Ishikawa (cell line): ENCODE results near the gene JPH2.

Experiments
- CEBPB ChIP-seq: IDR thresholded peaks from 2 replicates; pipeline ENCODE4 v1.6.1; 2012
- CREB1 ChIP-seq: IDR thresholded peaks from 2 replicates; pipeline ENCODE4 v1.6.1; 2012; ENCODE audit warnings: low read depth
- EP300 ChIP-seq: IDR thresholded peaks from 2 replicates; pipeline ENCODE4 v1.6.1; 2012; ENCODE audit warnings: borderline replicate concordance
- FOXM1 ChIP-seq: IDR thresholded peaks from 2 replicates; pipeline ENCODE4 v1.6.1; 2012; ENCODE audit warnings: low read depth, borderline replicate concordance
- MAX ChIP-seq: IDR thresholded peaks from 2 replicates; pipeline ENCODE4 v1.6.1; 2012
- TAF1 ChIP-seq: IDR thresholded peaks from 2 replicates; pipeline ENCODE4 v1.6.1; 2012; ENCODE audit warnings: low read depth, mild to moderate bottlenecking
- TCF12 ChIP-seq: IDR thresholded peaks from 2 replicates; pipeline ENCODE4 v1.6.1; 2012; ENCODE audit warnings: low read depth
- TF ChIP-seq, protein P1 (sequence below): IDR thresholded peaks from 2 replicates; pipeline ENCODE4 v1.6.1; 2012; ENCODE audit warnings: low read depth, mild to moderate bottlenecking

DNA sequence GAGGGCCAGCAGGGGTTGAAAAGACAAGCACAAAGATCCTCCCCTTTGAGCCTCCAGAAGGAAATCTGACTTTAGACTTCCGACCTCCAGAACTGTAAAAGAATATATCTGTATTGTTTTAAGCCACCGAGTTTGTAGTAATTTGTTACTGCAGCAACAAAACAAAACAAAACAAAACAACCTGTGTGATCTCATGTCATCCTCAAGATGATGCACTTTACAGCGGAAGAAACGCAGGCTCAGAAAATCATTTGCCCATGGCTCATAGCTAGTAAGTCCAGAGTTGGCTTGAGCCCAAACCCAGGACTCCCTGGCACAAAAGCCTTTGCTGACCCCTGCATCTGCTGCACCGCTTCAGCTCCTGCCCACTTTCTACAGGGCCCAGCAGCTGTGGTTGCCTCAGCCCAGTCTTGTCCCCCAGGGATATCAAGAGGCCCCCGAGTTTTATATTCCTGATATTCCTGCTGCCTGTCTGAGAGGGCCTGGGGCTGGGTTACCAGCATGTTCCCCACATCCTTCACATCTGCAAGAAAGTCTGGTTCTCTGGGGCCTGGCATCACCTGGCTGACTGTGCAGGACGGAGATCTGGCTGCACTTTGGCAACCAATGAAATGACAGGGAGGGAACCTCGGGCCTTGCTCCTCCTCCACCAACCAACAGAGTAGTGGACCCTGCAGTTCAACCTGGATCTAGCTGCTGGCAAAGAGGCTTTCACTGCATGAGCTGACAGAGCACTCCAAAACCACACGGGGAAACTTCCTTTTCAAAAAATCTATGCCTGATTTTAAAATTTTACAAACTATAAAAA lies 56.9 kb downstream of the JPH2 start:
- TF ChIP-seq EP300, result no peak
- TF ChIP-seq, protein P1, sequence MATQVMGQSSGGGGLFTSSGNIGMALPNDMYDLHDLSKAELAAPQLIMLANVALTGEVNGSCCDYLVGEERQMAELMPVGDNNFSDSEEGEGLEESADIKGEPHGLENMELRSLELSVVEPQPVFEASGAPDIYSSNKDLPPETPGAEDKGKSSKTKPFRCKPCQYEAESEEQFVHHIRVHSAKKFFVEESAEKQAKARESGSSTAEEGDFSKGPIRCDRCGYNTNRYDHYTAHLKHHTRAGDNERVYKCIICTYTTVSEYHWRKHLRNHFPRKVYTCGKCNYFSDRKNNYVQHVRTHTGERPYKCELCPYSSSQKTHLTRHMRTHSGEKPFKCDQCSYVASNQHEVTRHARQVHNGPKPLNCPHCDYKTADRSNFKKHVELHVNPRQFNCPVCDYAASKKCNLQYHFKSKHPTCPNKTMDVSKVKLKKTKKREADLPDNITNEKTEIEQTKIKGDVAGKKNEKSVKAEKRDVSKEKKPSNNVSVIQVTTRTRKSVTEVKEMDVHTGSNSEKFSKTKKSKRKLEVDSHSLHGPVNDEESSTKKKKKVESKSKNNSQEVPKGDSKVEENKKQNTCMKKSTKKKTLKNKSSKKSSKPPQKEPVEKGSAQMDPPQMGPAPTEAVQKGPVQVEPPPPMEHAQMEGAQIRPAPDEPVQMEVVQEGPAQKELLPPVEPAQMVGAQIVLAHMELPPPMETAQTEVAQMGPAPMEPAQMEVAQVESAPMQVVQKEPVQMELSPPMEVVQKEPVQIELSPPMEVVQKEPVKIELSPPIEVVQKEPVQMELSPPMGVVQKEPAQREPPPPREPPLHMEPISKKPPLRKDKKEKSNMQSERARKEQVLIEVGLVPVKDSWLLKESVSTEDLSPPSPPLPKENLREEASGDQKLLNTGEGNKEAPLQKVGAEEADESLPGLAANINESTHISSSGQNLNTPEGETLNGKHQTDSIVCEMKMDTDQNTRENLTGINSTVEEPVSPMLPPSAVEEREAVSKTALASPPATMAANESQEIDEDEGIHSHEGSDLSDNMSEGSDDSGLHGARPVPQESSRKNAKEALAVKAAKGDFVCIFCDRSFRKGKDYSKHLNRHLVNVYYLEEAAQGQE, result no peak
- no peak for TF ChIP-seq FOXM1
- TF ChIP-seq TAF1, result no peak
- TF ChIP-seq CEBPB, result no peak
- no peak for TF ChIP-seq CREB1
- TF ChIP-seq MAX, result no peak
- no peak for TF ChIP-seq TCF12
